ENCODE data around the gene TSPAN5. TPM values are rescaled to one million over a fixed set of nuclear protein-coding genes. Genes with fewer than 3 reads are reported as not detected.

TSPAN5 gene
- total and polyA plus RNA-seq, 2 of the 4 experiments (the other 2 are of a cell fraction): 64.8 to 79.6 TPM

DNA sequence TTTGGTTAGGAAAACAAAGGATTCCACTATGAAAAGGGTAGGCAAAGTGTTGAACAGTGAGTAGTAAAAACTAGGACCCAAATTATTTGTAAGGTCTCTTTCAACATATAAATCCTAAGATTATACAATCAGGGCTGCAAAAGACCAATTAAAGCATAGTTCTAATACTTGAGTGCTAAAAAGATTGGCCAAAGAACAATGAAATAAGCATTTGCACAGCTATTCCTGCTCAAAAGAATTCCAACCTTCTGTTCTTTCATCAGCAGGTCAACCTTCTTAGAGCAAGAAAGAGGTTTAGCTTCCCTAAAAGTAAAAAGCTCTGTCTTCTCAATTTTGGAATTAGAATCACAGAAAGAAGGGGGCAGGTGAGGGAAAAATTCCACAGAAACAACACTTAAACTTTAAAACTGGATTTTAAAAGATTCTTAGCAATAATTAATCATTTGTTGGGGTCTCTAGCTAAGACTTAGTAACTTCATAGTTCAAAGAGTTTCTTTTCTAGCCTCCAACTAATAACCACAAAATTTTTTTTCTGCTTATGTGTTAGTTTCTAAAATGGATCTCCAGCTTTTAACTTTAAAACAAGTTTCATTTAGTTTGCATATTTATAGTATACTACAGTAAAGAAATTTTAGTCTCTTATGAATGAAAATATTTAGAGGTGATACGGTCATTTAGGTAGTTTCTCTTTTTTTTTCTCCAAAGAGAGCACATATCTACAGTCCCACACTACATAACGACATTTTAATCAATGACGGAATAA lies 16.3 kb downstream of the TSPAN5 start:
- 0 out of 2 replicates have a peak overlapping the region, but pooled peaks have one; percentile 13 for H3K14ac ChIP-seq (replicated peaks; ENCODE audit: low read depth, low read length)
- H2AK9ac ChIP-seq (replicated peaks; ENCODE audit: low read depth, low read length, poor library complexity): no peak overlapping the region
- H2BK20ac ChIP-seq (ENCODE audit: low read depth, low read length): no peak overlapping the region
- H2BK15ac ChIP-seq (ENCODE audit: low read depth, low read length): no peak overlapping the region
- 0 out of 2 replicates have a peak overlapping the region, but pooled peaks have one; percentile 2 for H3K18ac ChIP-seq (ENCODE audit: low read depth, low read length)
- H3K4me1 ChIP-seq (ENCODE audit: control insufficient read depth, insufficient read depth, low read length): peaks cover 16% of the 10 kb centered on the region
- no peak for DNase-seq
- no TSS peak for BruUV-seq (replicated peaks)
- H3K79me1 ChIP-seq (ENCODE audit: low read depth in 1 of 2, low read length in 2 of 2): peaks cover 25 to 73% of the 10 kb centered on the region in 2 experiments
- 0 out of 4 replicates have a peak overlapping the region, but pooled peaks of 1 of the 2 experiments have one; percentile 39 for H4K8ac ChIP-seq (ENCODE audit: low read depth in 2 of 2, low read length in 2 of 2)
- in situ Hi-C loops (cut with MboI; ENCODE audit: low sequenced_read_pairs) (no loop called here), dilution Hi-C loops (cut with HindIII; ENCODE audit: low sequenced_read_pairs, unreplicated experiment) (no loop called here), intact Hi-C loops (cut with micrococcal nuclease) (no loop called here)
- no peak overlapping the region for H2AFZ ChIP-seq (replicated peaks; ENCODE audit: low read length, poor library complexity)
- WGBS, 2 experiments (ENCODE audit: extremely low coverage in 2 of 2, insufficient read length in 1 of 2): no CpG with 5 or more reads among the region's 3 CpGs
- H4K91ac ChIP-seq (ENCODE audit: insufficient read depth, low read depth, low read length): no peak overlapping the region
- no peak overlapping the region for H3K56ac ChIP-seq (ENCODE audit: extremely low read depth, insufficient read depth, low read length)
- no peaks in the 10 kb centered on the region for H3K9me3 ChIP-seq (ENCODE audit: control insufficient read depth, insufficient read depth, low read length)
- POLR2A ChIA-PET (ENCODE audit: unreplicated experiment): no interaction called here
- peak overlapping the region; percentile 74 for H2BK5ac ChIP-seq (ENCODE audit: low read depth, low read length, poor library complexity, severe bottlenecking)
- no peak overlapping the region for H2AK5ac ChIP-seq (ENCODE audit: low read depth, low read length)
- H3K27me3 ChIP-seq (ENCODE audit: control insufficient read depth, insufficient read depth, low read length): no peaks in the 10 kb centered on the region
- H3K9me1 ChIP-seq (ENCODE audit: insufficient read depth, low read length): peaks cover 13% of the 10 kb centered on the region
- CTCF ChIA-PET: interaction anchor here (1.0 kb wide), 1 partner anchor 11 kb away, joined by 3 read pairs; no protein-coding TSS in a partner anchor
- ATAC-seq (ENCODE audit: low read depth): no peak
- H3K23ac ChIP-seq (ENCODE audit: low read depth, low read length): no peak overlapping the region
- H4K20me1 ChIP-seq (ENCODE audit: insufficient read depth, low read length): peaks cover 22% of the 10 kb centered on the region; the same call in 1 of the 2 replicates
- H3K9ac ChIP-seq (ENCODE audit: low read depth, low read length): no peak overlapping the region
- no peak overlapping the region for H3K27ac ChIP-seq (ENCODE audit: insufficient read depth, low read length)
- H3K4me3 ChIP-seq (ENCODE audit: insufficient read depth, low read depth, low read length): no peak overlapping the region
- H3K4ac ChIP-seq (ENCODE audit: low read depth, low read length): no peak overlapping the region
- H3K36me3 ChIP-seq (ENCODE audit: control insufficient read depth, insufficient read depth, low read length): peaks cover 6% of the 10 kb centered on the region; the same call in 1 of the 2 replicates
- no peak overlapping the region for H4K5ac ChIP-seq (ENCODE audit: low read depth, low read length)
- H2BK120ac ChIP-seq (ENCODE audit: low read depth, low read length): no peak overlapping the region
- no peak overlapping the region; the same call in 1 of the 2 replicates for H3K4me2 ChIP-seq (ENCODE audit: low read depth, low read length)
- TF ChIP-seq, protein P1, sequence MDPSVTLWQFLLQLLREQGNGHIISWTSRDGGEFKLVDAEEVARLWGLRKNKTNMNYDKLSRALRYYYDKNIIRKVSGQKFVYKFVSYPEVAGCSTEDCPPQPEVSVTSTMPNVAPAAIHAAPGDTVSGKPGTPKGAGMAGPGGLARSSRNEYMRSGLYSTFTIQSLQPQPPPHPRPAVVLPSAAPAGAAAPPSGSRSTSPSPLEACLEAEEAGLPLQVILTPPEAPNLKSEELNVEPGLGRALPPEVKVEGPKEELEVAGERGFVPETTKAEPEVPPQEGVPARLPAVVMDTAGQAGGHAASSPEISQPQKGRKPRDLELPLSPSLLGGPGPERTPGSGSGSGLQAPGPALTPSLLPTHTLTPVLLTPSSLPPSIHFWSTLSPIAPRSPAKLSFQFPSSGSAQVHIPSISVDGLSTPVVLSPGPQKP (IDR thresholded peaks at IDR 0.05; ENCODE audit: borderline replicate concordance, low read depth, low read length): no peak
- no peak for TF ChIP-seq MAZ (IDR thresholded peaks at IDR 0.05; ENCODE audit: borderline replicate concordance, low read depth, low read length)
- no peak for TF ChIP-seq RAD21 (IDR thresholded peaks at IDR 0.05; ENCODE audit: low read length)
- TF ChIP-seq, protein P2, sequence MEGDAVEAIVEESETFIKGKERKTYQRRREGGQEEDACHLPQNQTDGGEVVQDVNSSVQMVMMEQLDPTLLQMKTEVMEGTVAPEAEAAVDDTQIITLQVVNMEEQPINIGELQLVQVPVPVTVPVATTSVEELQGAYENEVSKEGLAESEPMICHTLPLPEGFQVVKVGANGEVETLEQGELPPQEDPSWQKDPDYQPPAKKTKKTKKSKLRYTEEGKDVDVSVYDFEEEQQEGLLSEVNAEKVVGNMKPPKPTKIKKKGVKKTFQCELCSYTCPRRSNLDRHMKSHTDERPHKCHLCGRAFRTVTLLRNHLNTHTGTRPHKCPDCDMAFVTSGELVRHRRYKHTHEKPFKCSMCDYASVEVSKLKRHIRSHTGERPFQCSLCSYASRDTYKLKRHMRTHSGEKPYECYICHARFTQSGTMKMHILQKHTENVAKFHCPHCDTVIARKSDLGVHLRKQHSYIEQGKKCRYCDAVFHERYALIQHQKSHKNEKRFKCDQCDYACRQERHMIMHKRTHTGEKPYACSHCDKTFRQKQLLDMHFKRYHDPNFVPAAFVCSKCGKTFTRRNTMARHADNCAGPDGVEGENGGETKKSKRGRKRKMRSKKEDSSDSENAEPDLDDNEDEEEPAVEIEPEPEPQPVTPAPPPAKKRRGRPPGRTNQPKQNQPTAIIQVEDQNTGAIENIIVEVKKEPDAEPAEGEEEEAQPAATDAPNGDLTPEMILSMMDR (conservative IDR thresholded peaks at IDR 0.05; ENCODE audit: low read depth, low read length): no peak
- no peak for TF ChIP-seq CEBPB (IDR thresholded peaks at IDR 0.05; ENCODE audit: low read depth, low read length)
- no peak for TF ChIP-seq POLR2A (IDR thresholded peaks at IDR 0.05; ENCODE audit: low read depth, low read length)

Data from IMR-90 (cell line).